ENCODE measurements around the gene CCDC77.
"Not testable (repeated sequence)": the region's sequence is repeated elsewhere in the genome, so short reads cannot be mapped to it uniquely, and the experiment has no call there.

The CCDC77 gene

DNA sequence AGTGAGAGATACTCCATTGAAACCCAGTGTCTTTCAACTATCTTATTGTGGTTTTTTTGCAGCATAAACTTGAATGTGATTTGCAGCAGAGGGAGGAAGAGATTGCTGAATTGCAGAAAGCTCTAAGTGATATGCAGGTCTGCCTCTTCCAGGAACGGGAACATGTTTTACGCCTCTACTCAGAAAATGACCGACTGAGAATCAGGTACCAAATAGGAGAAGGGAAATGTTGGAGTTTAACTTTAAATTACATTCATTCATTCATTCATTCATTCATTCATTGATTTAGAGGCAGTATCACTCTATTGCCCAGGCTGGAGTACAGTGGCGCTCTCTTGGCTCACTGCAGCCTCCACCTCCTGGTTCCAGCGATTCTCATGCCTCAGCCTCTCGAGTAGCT, 17.0 kb downstream of the CCDC77 start:
- no peak overlapping the region for H2AFZ ChIP-seq (ENCODE audit: low read length)
- no peaks in the 10 kb centered on the region for H3K4me1 ChIP-seq (ENCODE audit: insufficient read depth, low read length, poor library complexity, severe bottlenecking)
- H3K4me2 ChIP-seq (ENCODE audit: low read depth, low read length, poor library complexity, severe bottlenecking) = no peak overlapping the region
- no peaks in the 10 kb centered on the region for H3F3A ChIP-seq (ENCODE audit: low read depth)
- H3K4me3 ChIP-seq (ENCODE audit: low read length, poor library complexity, severe bottlenecking) = no peak overlapping the region
- H3K27me3 ChIP-seq (ENCODE audit: insufficient read depth, low read length, poor library complexity, severe bottlenecking) = no peaks in the 10 kb centered on the region
- no peaks in the 10 kb centered on the region for H3K79me2 ChIP-seq (ENCODE audit: insufficient read depth, low read length)
- H4K20me1 ChIP-seq (ENCODE audit: insufficient read depth, low read length, poor library complexity, severe bottlenecking) = no peaks in the 10 kb centered on the region
- H3K9me2 ChIP-seq (replicated peaks; ENCODE audit: low read depth, low read length) = no peaks in the 10 kb centered on the region
- H3K9me3 ChIP-seq (ENCODE audit: insufficient read depth, low read depth, low read length) = no peaks in the 10 kb centered on the region
- H3K36me3 ChIP-seq (ENCODE audit: insufficient read depth, low read length) = peaks cover 40% of the 10 kb centered on the region; the same call in 1 of the 2 replicates
- TF ChIP-seq EZH2phosphoT487 (IDR thresholded peaks at IDR 0.05; ENCODE audit: borderline replicate concordance) = no peak
- TF ChIP-seq, protein P1, sequence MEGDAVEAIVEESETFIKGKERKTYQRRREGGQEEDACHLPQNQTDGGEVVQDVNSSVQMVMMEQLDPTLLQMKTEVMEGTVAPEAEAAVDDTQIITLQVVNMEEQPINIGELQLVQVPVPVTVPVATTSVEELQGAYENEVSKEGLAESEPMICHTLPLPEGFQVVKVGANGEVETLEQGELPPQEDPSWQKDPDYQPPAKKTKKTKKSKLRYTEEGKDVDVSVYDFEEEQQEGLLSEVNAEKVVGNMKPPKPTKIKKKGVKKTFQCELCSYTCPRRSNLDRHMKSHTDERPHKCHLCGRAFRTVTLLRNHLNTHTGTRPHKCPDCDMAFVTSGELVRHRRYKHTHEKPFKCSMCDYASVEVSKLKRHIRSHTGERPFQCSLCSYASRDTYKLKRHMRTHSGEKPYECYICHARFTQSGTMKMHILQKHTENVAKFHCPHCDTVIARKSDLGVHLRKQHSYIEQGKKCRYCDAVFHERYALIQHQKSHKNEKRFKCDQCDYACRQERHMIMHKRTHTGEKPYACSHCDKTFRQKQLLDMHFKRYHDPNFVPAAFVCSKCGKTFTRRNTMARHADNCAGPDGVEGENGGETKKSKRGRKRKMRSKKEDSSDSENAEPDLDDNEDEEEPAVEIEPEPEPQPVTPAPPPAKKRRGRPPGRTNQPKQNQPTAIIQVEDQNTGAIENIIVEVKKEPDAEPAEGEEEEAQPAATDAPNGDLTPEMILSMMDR (conservative IDR thresholded peaks at IDR 0.05; ENCODE audit: low read length) = no peak
- no peak overlapping the region for H3K9ac ChIP-seq (ENCODE audit: low read depth, low read length, poor library complexity, severe bottlenecking)

DNA sequence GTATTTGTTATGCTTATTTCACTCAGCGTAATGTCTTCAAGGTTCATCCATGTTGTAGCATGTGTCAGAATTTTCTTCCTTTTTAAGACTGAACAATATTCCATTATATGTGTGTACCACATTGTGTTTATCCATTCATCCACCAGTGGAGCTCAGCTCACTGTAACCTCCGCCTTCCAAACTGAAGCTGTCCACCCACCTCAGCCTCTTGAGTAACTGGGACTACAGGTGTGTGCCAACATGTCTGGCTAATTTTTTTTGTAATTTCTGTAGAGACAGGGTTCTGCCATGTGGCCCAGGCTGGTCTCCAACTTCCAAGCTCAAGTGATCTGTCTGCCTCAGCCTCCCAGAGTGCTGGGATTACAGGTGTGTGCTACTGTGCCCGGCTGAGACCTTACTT, 21.1 kb downstream of the CCDC77 start:
- H3K4me3 ChIP-seq (ENCODE audit: low read length, poor library complexity, severe bottlenecking) = no peak overlapping the region
- no peaks in the 10 kb centered on the region for H3K4me1 ChIP-seq (ENCODE audit: insufficient read depth, low read length, poor library complexity, severe bottlenecking)
- no peak overlapping the region for H3K4me2 ChIP-seq (ENCODE audit: low read depth, low read length, poor library complexity, severe bottlenecking)
- no peaks in the 10 kb centered on the region for H3K9me3 ChIP-seq (ENCODE audit: insufficient read depth, low read depth, low read length)
- no peak overlapping the region for H3K9ac ChIP-seq (ENCODE audit: low read depth, low read length, poor library complexity, severe bottlenecking)
- H3K9me2 ChIP-seq (replicated peaks; ENCODE audit: low read depth, low read length) = no peaks in the 10 kb centered on the region
- no peak overlapping the region for H2AFZ ChIP-seq (ENCODE audit: low read length)
- no peaks in the 10 kb centered on the region for H4K20me1 ChIP-seq (ENCODE audit: insufficient read depth, low read length, poor library complexity, severe bottlenecking)
- no peaks in the 10 kb centered on the region for H3K27me3 ChIP-seq (ENCODE audit: insufficient read depth, low read length, poor library complexity, severe bottlenecking)
- no peaks in the 10 kb centered on the region for H3F3A ChIP-seq (ENCODE audit: low read depth)
- peaks cover 38% of the 10 kb centered on the region; the same call in 1 of the 2 replicates for H3K36me3 ChIP-seq (ENCODE audit: insufficient read depth, low read length)
- TF ChIP-seq EZH2phosphoT487 (IDR thresholded peaks at IDR 0.05; ENCODE audit: borderline replicate concordance) = no peak
- TF ChIP-seq, protein P1 (conservative IDR thresholded peaks at IDR 0.05; ENCODE audit: low read length) = no peak
- no peaks in the 10 kb centered on the region for H3K79me2 ChIP-seq (ENCODE audit: insufficient read depth, low read length)

DNA sequence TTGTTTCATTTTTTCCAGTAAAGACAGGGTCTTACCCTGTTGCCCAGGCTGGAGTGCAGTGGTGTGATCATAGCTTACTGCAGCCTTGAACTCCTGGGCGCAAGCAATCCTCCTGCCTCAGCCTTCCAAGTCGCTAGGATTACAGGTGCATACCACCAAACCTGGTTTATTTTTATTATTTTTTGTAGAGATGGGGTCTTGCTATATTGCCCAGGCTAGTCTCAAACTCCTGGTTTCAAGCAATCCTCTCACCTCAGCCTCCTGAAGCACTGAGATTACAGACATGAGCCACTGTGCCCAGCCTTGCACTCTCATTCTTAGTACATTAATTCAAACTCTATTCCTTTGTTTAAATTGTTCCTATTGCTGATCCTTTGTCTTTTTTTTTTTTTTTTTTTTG, 34.3 kb downstream of the CCDC77 start:
- H3K9me3 ChIP-seq (ENCODE audit: insufficient read depth, low read depth, low read length); H3F3A ChIP-seq (ENCODE audit: low read depth); H2AFZ ChIP-seq (ENCODE audit: low read length); H3K79me2 ChIP-seq (ENCODE audit: insufficient read depth, low read length); H3K4me2 ChIP-seq (ENCODE audit: low read depth, low read length, poor library complexity, severe bottlenecking); H3K9ac ChIP-seq (ENCODE audit: low read depth, low read length, poor library complexity, severe bottlenecking); H4K20me1 ChIP-seq (ENCODE audit: insufficient read depth, low read length, poor library complexity, severe bottlenecking); H3K27me3 ChIP-seq (ENCODE audit: insufficient read depth, low read length, poor library complexity, severe bottlenecking); H3K4me3 ChIP-seq (ENCODE audit: low read length, poor library complexity, severe bottlenecking); H3K9me2 ChIP-seq (replicated peaks; ENCODE audit: low read depth, low read length); H3K4me1 ChIP-seq (ENCODE audit: insufficient read depth, low read length, poor library complexity, severe bottlenecking): not testable (repeated sequence)
- peaks cover 51% of the 10 kb centered on the region; the same call in 1 of the 2 replicates for H3K36me3 ChIP-seq (ENCODE audit: insufficient read depth, low read length)

DNA sequence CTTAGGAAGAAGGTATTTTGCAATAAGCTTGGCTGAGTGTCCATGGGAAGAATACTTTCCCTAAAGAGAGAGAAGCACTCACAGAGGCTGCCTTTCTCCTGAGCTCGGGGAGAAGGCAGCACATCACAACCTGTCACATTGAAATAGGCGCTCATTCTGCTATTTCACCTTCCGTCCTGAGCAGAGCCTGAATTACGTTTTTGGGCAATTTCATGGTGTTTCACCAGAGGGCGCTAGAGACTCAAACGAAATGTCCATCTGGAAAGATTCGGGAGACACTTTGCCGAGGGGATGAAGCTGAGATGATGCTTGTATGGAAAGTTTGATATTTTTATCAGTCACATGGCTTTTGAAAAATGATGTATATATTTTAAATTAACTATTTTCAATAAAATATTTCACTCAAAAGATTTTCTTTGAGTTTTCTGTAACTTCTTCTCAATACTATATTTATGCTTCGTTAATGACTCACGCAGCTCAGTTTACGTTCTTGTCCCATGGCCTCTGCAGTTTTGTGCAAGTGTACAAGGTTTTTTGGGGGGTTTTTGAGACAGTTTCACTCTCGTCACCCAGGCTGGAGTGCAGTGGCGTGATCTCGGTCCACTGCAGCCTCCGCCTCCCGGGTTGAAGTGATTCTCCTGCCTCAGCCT, 40.9 kb downstream of the CCDC77 start:
- no peak overlapping the region for H2AFZ ChIP-seq (ENCODE audit: low read length)
- no peaks in the 10 kb centered on the region for H3K9me3 ChIP-seq (ENCODE audit: insufficient read depth, low read depth, low read length)
- no peak overlapping the region for H3K4me2 ChIP-seq (ENCODE audit: low read depth, low read length, poor library complexity, severe bottlenecking)
- H3K9me2 ChIP-seq (replicated peaks; ENCODE audit: low read depth, low read length) = no peaks in the 10 kb centered on the region
- TF ChIP-seq EZH2phosphoT487 (IDR thresholded peaks at IDR 0.05; ENCODE audit: borderline replicate concordance) = no peak
- TF ChIP-seq, protein P1 (conservative IDR thresholded peaks at IDR 0.05; ENCODE audit: low read length) = peak; percentile 87
- no peaks in the 10 kb centered on the region for H3K4me1 ChIP-seq (ENCODE audit: insufficient read depth, low read length, poor library complexity, severe bottlenecking)
- H3K79me2 ChIP-seq (ENCODE audit: insufficient read depth, low read length) = no peaks in the 10 kb centered on the region
- no peaks in the 10 kb centered on the region for H3F3A ChIP-seq (ENCODE audit: low read depth)
- H3K36me3 ChIP-seq (ENCODE audit: insufficient read depth, low read length) = peaks cover 15% of the 10 kb centered on the region; the same call in 1 of the 2 replicates
- no peak overlapping the region for H3K9ac ChIP-seq (ENCODE audit: low read depth, low read length, poor library complexity, severe bottlenecking)
- no peaks in the 10 kb centered on the region for H4K20me1 ChIP-seq (ENCODE audit: insufficient read depth, low read length, poor library complexity, severe bottlenecking)
- H3K27me3 ChIP-seq (ENCODE audit: insufficient read depth, low read length, poor library complexity, severe bottlenecking) = no peaks in the 10 kb centered on the region
- no peak overlapping the region for H3K4me3 ChIP-seq (ENCODE audit: low read length, poor library complexity, severe bottlenecking)
